Stimulated activated CD8-positive, alpha-beta memory T cell treated with anti-CD3 and anti-CD28 coated beads, Interleukin-4, amount 100 ng/mL, for 1 hour (primary cell): Measurements from ENCODE around the gene ERN1.

Source experiments
- DNase-seq, 2 donors: peaks; one replicate each; pipeline ENCODE4 v3.0.0-alpha.2; 2020; ENCODE audit warnings: low read depth in 2 of 2, low spot score in 1 of 2

ERN1 gene

GRCh38 chr17:64063088-64063487 lies 66.9 kb downstream of the ERN1 start:
- DNase-seq = no peak

- no peak for DNase-seq
These were observed 68.6 kb downstream of the ERN1 start for GRCh38 chr17:64061178-64061898.

GRCh38 chr17:64060331-64060730 lies 69.6 kb downstream of the ERN1 start:
- DNase-seq = no peak

- DNase-seq = no peak
These were observed 70.2 kb downstream of the ERN1 start for GRCh38 chr17:64059756-64060155.

- no peak for DNase-seq
These were observed 71.3 kb downstream of the ERN1 start for GRCh38 chr17:64058621-64059020.

GRCh38 chr17:64057701-64058263 lies 72.2 kb downstream of the ERN1 start:
- no peak for DNase-seq

- no peak for DNase-seq
These were observed 73.5 kb downstream of the ERN1 start for GRCh38 chr17:64056269-64057005.

- DNase-seq = no peak
These were observed 74.5 kb downstream of the ERN1 start for GRCh38 chr17:64055183-64056142.

GRCh38 chr17:64054304-64054703 lies 75.6 kb downstream of the ERN1 start:
- no peak for DNase-seq

GRCh38 chr17:64053101-64053500 lies 76.8 kb downstream of the ERN1 start:
- DNase-seq = no peak

GRCh38 chr17:64051153-64051552 lies 78.8 kb downstream of the ERN1 start:
- no peak for DNase-seq

GRCh38 chr17:64048805-64049204 lies 81.1 kb downstream of the ERN1 start:
- no peak for DNase-seq

GRCh38 chr17:64045176-64045575 lies 84.8 kb downstream of the ERN1 start:
- DNase-seq = no peak

- DNase-seq = no peak
These were observed 87.1 kb downstream of the ERN1 start for GRCh38 chr17:64042700-64043485.

- no peak for DNase-seq
These were observed 88.0 kb downstream of the ERN1 start for GRCh38 chr17:64041912-64042311.

- DNase-seq = no peak
These were observed 89.7 kb downstream of the ERN1 start for GRCh38 chr17:64040206-64040605.

GRCh38 chr17:64039106-64039400 lies 90.9 kb downstream of the ERN1 start:
- DNase-seq = no peak

- no peak for DNase-seq
These were observed 91.4 kb downstream of the ERN1 start for GRCh38 chr17:64038331-64039105.

- DNase-seq = no peak
These were observed 92.1 kb downstream of the ERN1 start for GRCh38 chr17:64037802-64038201.

- DNase-seq = no peak
These were observed 92.8 kb downstream of the ERN1 start for GRCh38 chr17:64037180-64037579.
